NCI-H187 (cell line): ENCODE data around the gene TRAF7.
A peak's percentile ranks its signal among the peaks of the same experiment; 100 is the strongest.
"Not testable (repeated sequence)": the region's sequence is repeated elsewhere in the genome, so short reads cannot be mapped to it uniquely, and the experiment has no call there.

Experiments used
- DNase-seq, 2 experiments: peaks; one replicate each; lab custom pipeline; 2025; lab: John Stamatoyannopoulos, UW

The TRAF7 gene

GRCh38 chr16:2155091-2155950, at the start of gene TRAF7:
TRAF7 (plus strand) TSS chr16:2155782; CDS start chr16:2163921, 8,139 bp downstream.
- peak; percentile 100 for DNase-seq

- DNase-seq: not testable (repeated sequence)
These were observed 49.4 kb upstream of the TRAF7 start for GRCh38 chr16:2106211-2106610.

GRCh38 chr16:2107121-2107790, 48.3 kb upstream of the TRAF7 start:
- not testable (repeated sequence) for DNase-seq

- DNase-seq: not testable (repeated sequence)
These were observed 47.8 kb upstream of the TRAF7 start for GRCh38 chr16:2107791-2108125.

- not testable (repeated sequence) for DNase-seq
These were observed 46.9 kb upstream of the TRAF7 start for GRCh38 chr16:2108446-2109270.

- not testable (repeated sequence) for DNase-seq
These were observed 46.4 kb upstream of the TRAF7 start for GRCh38 chr16:2109271-2109580.

- DNase-seq: not testable (repeated sequence)
These were observed 45.7 kb upstream of the TRAF7 start for GRCh38 chr16:2109872-2110271.

- DNase-seq: not testable (repeated sequence)
These were observed 45.1 kb upstream of the TRAF7 start for GRCh38 chr16:2110332-2111008.

- DNase-seq: not testable (repeated sequence)
These were observed 44.6 kb upstream of the TRAF7 start for GRCh38 chr16:2111009-2111353.

- not testable (repeated sequence) for DNase-seq
These were observed 43.9 kb upstream of the TRAF7 start for GRCh38 chr16:2111412-2112335.

- not testable (repeated sequence) for DNase-seq
These were observed 43.0 kb upstream of the TRAF7 start for GRCh38 chr16:2112539-2113106.

GRCh38 chr16:2114225-2114624, 41.4 kb upstream of the TRAF7 start:
- DNase-seq: not testable (repeated sequence)

GRCh38 chr16:2114885-2115590, 40.5 kb upstream of the TRAF7 start:
- not testable (repeated sequence) for DNase-seq

GRCh38 chr16:2115591-2115973, 40.0 kb upstream of the TRAF7 start:
- no peak for DNase-seq

- not testable (repeated sequence) for DNase-seq
These were observed 39.2 kb upstream of the TRAF7 start for GRCh38 chr16:2116428-2116827.

- not testable (repeated sequence) for DNase-seq
These were observed 38.2 kb upstream of the TRAF7 start for GRCh38 chr16:2117341-2117740.

- DNase-seq: not testable (repeated sequence)
These were observed 37.4 kb upstream of the TRAF7 start for GRCh38 chr16:2117960-2118722.

- not testable (repeated sequence) for DNase-seq
These were observed 34.3 kb upstream of the TRAF7 start for GRCh38 chr16:2121325-2121724.

- DNase-seq: no peak
These were observed 33.7 kb upstream of the TRAF7 start for GRCh38 chr16:2121853-2122252.
